HepG2 (cell line): ENCODE data around the gene LSM2. TPM values are rescaled to one million over a fixed set of nuclear protein-coding genes. Genes with fewer than 3 reads are reported as not detected.

Experiments used
- AHR ChIP-seq: IDR thresholded peaks from 2 replicates; pipeline ENCODE4 v1.6.1; 2018; ENCODE audit warnings: missing genetic modification reagents, missing compliant biosample characterization
- CHCHD3 ChIP-seq: sonication (generic); formaldehyde crosslinking; IDR thresholded peaks from 2 replicates; pipeline ENCODE4 v1.8.0; 2022; ENCODE audit warnings: mild to moderate bottlenecking, missing genetic modification reagents, moderate library complexity
- CREBL2 ChIP-seq: sonication (generic); formaldehyde crosslinking; IDR thresholded peaks from 2 replicates; pipeline ENCODE4 v1.8.1; 2023; ENCODE audit warnings: missing genetic modification reagents, mild to moderate bottlenecking, borderline replicate concordance
- E2F2 ChIP-seq: sonication (generic); formaldehyde crosslinking; IDR thresholded peaks from 2 replicates; pipeline ENCODE4 v1.4.0; 2020; ENCODE audit warnings: missing genetic modification reagents, borderline replicate concordance
- ETS1 ChIP-seq: sonication (generic); formaldehyde crosslinking; IDR thresholded peaks from 2 replicates; pipeline ENCODE4 v1.4.0; 2020; ENCODE audit warnings: missing genetic modification reagents
- EZH2 ChIP-seq: conservative IDR thresholded peaks from 2 replicates; pipeline ENCODE4 v1.6.1; 2012; ENCODE audit warnings: mild to moderate bottlenecking, low read depth, low read length, moderate library complexity
- IRF1 ChIP-seq: sonication (generic); formaldehyde crosslinking; IDR thresholded peaks from 2 replicates; pipeline ENCODE4 v1.4.0; 2020; ENCODE audit warnings: low read depth, mild to moderate bottlenecking, missing genetic modification reagents
- MBNL3 ChIP-seq: fragments of 250-450 bp; sonication (Bioruptor Pico); conservative IDR thresholded peaks from 2 replicates; pipeline ENCODE4 v1.8.0; 2022; ENCODE audit warnings: mild to moderate bottlenecking, inconsistent platforms
- MLLT10 ChIP-seq: sonication (generic); formaldehyde crosslinking; IDR thresholded peaks from 2 replicates; pipeline ENCODE4 v1.4.0; 2020; ENCODE audit warnings: missing genetic modification reagents
- NR2F6 ChIP-seq, 2 experiments: IDR thresholded peaks; 2 replicates each; pipeline ENCODE4 v1.6.1; 2016; ENCODE audit warnings: antibody characterized with exemption in 1 of 2, mild to moderate bottlenecking in 1 of 2
- XBP1 ChIP-seq: sonication (generic); formaldehyde crosslinking; IDR thresholded peaks from 2 replicates; pipeline ENCODE4 v1.5.0; 2020; ENCODE audit warnings: missing genetic modification reagents
- ZNF225 ChIP-seq: sonication (generic); formaldehyde crosslinking; IDR thresholded peaks from 2 replicates; pipeline ENCODE4 v1.4.0; 2020; ENCODE audit warnings: mild to moderate bottlenecking, missing genetic modification reagents
- ZNF34 ChIP-seq: sonication (generic); formaldehyde crosslinking; IDR thresholded peaks from 2 replicates; pipeline ENCODE4 v1.4.0; 2020; ENCODE audit warnings: mild to moderate bottlenecking, missing genetic modification reagents, borderline replicate concordance
- ZNF546 ChIP-seq: sonication (generic); formaldehyde crosslinking; conservative IDR thresholded peaks from 2 replicates; pipeline ENCODE4 v1.8.1; 2023; ENCODE audit warnings: mild to moderate bottlenecking, missing genetic modification reagents
- ZNF558 ChIP-seq: sonication (generic); formaldehyde crosslinking; IDR thresholded peaks from 2 replicates; pipeline ENCODE4 v1.9.0; 2022; ENCODE audit warnings: mild to moderate bottlenecking, missing genetic modification reagents, borderline replicate concordance
- ZNF567 ChIP-seq: sonication (generic); formaldehyde crosslinking; IDR thresholded peaks from 2 replicates; pipeline ENCODE4 v1.8.1; 2023; ENCODE audit warnings: mild to moderate bottlenecking, missing genetic modification reagents, borderline replicate concordance
- ZNF639 ChIP-seq: conservative IDR thresholded peaks from 2 replicates; pipeline ENCODE4 v1.6.1; 2018; ENCODE audit warnings: missing genetic modification reagents
- ZNF770 ChIP-seq: sonication (generic); formaldehyde crosslinking; IDR thresholded peaks from 2 replicates; pipeline ENCODE4 v1.5.0; 2020; ENCODE audit warnings: mild to moderate bottlenecking, missing genetic modification reagents
- polyA plus RNA-seq, 8 experiments: library from polyadenylated mRNA; depleted of rRNA in 3 of 8; stranded (reverse) in 7 of 8; unstranded in 1 of 8; fragments of >200 nt; fragmentation: Illumina TruSeq in 4 of 8; extraction: Trizol in 4 of 8; gene quantifications; 2 replicates each; pipeline versions ENCODE4 v1.2.1 to v1.2.3, GENCODE V29; 2011 to 2016; ENCODE audit warnings: low read depth in 4 of 8, missing spikeins in 1 of 8, mixed read lengths in 1 of 8; ENCODE audit not compliant: insufficient read depth in 1 of 8
- total RNA-seq, 5 experiments: library from RNA; depleted of rRNA; stranded (reverse); fragments of >200 nt; fragmentation: Illumina TruSeq; extraction: Trizol; gene quantifications; 2 replicates each; pipeline ENCODE4 v1.2.3, GENCODE V29; 2016; ENCODE audit warnings: low read depth in 1 of 5

The LSM2 gene
- total and polyA plus RNA-seq, 2 of the 13 experiments (the other 11 are each of a cell fraction or from before 2014, with no cell fraction given) = 69.4 to 90.5 TPM

- no peak; the same call in 1 of the 2 replicates for TF ChIP-seq ZNF639 (CRISPR knock-in tag)
- no peak for TF ChIP-seq CHCHD3 (CRISPR knock-in tag)
- TF ChIP-seq MBNL3 (CRISPR knock-in tag) = no peak
- TF ChIP-seq CREBL2 (CRISPR knock-in tag) = no peak; the same call in 1 of the 2 replicates
- TF ChIP-seq AHR (CRISPR knock-in tag) = 0 out of 2 replicates have a peak, but pooled peaks have one; percentile 48
- TF ChIP-seq E2F2 (CRISPR knock-in tag) = no peak
- 0 out of 2 replicates have a peak, but pooled peaks have one; percentile 51 for TF ChIP-seq ZNF567 (CRISPR knock-in tag)
- TF ChIP-seq ZNF770 = no peak
- TF ChIP-seq MLLT10 (CRISPR knock-in tag) = no peak
- no peak for TF ChIP-seq ZNF546 (CRISPR knock-in tag)
- TF ChIP-seq IRF1 (CRISPR knock-in tag) = no peak
- TF ChIP-seq ZNF558 (CRISPR knock-in tag) = no peak
- no peak for TF ChIP-seq ZNF34
- no peak for TF ChIP-seq EZH2
- 0 out of 2 replicates have a peak, but pooled peaks have one; percentile 61 for TF ChIP-seq ZNF225
- TF ChIP-seq XBP1 (CRISPR knock-in tag) = no peak
- no peak for TF ChIP-seq ETS1 (CRISPR knock-in tag)
- no peak for TF ChIP-seq NR2F6 (IDR thresholded peaks at IDR 0.05)
- TF ChIP-seq NR2F6 (CRISPR knock-in tag; IDR thresholded peaks at IDR 0.05) = peak; percentile 51; the same call in 1 of the 2 replicates
Observed at GRCh38 chr6:31769684-31770371, 36.9 kb downstream of the LSM2 start (continued).
